HG02840 (cell line): Measurements from ENCODE around the gene IL4I1.
"Not testable (repeated sequence)": the region's sequence is repeated elsewhere in the genome, so short reads cannot be mapped to it uniquely, and the experiment has no call there.

ENCODE experiments used
- ATAC-seq: cut with Tn5 transposase; IDR thresholded peaks from one replicate; pipeline ENCODE4 v1.9.1; 2021; ENCODE audit warnings: mild to moderate bottlenecking, moderate library complexity, moderate number of reproducible peaks; ENCODE audit not compliant: unreplicated experiment, low FRiP score

Gene IL4I1, protein sequence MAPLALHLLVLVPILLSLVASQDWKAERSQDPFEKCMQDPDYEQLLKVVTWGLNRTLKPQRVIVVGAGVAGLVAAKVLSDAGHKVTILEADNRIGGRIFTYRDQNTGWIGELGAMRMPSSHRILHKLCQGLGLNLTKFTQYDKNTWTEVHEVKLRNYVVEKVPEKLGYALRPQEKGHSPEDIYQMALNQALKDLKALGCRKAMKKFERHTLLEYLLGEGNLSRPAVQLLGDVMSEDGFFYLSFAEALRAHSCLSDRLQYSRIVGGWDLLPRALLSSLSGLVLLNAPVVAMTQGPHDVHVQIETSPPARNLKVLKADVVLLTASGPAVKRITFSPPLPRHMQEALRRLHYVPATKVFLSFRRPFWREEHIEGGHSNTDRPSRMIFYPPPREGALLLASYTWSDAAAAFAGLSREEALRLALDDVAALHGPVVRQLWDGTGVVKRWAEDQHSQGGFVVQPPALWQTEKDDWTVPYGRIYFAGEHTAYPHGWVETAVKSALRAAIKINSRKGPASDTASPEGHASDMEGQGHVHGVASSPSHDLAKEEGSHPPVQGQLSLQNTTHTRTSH

GRCh38 chr19:49896863-49897621, at the start of gene IL4I1:
TSS of gene IL4I1 (minus strand) at chr19:49896887. CDS start at chr19:49896160, 727 bp downstream.
- ATAC-seq = no peak

DNA sequence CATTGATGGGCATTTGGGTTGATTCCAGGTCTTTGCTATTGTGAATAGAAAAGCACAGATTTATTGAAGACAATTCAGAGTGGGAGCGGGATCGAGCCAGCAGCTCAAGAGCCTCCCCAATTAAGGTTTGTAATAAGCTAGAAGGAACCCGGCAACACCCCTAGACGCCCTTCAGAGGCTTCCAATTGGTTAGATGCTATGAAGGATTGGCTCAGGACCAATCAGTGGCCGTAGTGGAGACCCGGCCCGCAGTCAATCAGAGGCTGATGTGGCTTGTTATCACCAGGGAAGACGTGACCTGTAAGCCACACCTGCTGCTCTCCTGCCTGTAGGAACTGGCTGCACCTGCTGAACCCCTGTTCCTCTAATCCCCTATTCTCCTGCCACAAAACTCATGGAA, 49.7 kb upstream of the IL4I1 start:
- no peak for ATAC-seq

- ATAC-seq = not testable (repeated sequence)
These were observed 47.9 kb upstream of the IL4I1 start for GRCh38 chr19:49944567-49944966.

DNA sequence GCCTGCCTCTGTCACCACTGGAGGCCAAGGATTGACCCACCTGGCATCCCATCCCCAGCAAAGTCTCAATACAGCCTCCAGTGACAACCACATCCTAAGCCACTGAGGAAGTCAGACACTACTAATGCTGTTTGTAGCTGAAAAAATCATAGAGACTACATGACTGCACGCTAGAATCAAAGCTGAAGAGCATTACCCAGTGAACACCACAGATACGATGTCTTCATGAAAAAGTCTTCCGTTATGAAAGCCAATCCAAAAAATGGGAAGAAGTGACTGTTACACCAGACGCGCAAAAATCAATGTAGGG, 43.8 kb upstream of the IL4I1 start:
- ATAC-seq = no peak

DNA sequence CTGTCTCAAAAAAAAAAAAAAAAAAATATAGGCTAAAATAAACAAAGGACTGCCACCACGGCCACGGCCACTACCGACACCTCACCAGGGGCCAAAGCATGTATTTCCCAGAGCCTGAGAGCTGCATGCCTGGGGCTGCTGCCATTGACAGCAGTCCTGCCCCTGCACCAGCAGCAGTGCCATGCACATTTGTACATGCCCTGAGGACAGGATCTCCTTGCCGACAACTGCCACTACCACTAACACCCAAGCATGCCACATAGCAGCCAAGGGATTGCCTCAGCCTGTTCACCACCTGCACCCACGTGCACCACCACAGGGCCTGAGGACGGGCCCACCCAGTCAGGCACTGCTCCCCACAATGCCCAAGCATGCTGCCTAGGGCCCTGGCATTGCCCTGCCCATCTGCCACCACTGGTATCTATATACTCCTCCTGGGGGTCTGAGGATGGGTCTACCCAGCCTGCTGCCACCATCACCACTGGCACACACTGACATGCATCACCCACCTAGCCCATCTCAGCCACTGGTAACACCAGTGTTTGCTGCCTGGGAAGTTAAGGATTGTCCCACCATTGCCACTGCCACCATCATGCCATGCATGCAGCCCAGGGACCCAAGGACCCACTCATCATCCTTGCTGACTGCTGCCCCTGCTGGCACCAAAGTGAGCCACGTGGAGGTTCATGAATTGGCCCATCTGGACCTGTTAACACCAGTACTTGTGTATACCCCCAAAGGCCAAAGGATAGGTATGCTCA, 43.2 kb upstream of the IL4I1 start:
- no peak for ATAC-seq

GRCh38 chr19:49938662-49939061, 42.0 kb upstream of the IL4I1 start:
- ATAC-seq = no peak

DNA sequence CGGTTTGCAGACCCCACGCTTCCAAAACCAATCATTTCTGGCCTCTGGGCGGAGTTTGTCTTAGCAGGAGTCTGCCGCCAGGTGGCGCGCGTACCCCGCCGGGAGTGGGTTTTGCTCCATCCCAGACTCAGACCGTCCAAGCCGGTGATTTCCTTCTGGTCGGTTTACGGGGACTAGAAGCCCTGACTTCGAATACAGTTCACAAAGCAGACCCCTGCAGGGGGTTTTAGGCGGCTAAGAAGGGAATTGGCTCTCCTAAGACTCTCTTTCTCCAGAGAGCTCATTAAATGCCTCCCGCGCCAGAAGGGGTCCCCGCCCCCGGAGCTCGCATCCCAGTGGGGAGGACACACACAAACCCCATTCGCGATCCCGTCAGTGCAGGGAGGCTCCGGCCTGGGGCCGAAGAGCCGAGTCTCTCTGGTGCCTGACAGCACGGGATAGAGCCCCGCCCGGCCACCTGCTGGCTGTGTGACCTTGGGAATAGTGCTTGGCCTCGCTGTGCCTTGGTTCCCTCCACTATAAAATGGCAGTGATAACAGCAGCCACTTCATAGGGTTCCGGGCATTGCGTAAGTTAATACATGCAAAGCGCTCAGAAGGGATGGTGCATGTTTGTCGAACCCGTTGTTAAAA, 41.2 kb upstream of the IL4I1 start:
- no peak for ATAC-seq

DNA sequence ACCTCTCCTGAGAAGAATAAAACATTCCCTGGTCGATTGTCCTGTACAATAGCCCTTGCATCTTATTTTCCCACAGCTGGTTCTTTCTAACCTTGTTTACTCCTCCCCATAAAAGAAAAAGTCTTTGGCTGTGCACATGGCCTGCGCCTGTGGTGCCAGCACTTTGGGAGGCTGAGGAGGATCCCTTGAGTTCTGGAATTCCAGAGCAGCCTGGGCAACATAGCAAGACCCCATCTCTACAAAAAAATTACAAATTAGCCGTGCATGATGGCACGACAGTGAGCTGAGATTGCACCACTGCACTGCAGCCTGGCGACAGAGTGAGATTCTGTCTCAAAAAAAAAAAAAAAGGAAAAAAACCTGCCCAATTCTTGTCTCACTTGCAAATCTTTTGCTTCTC, 39.9 kb upstream of the IL4I1 start:
- ATAC-seq = no peak

- ATAC-seq = no peak
These were observed 37.0 kb upstream of the IL4I1 start for GRCh38 chr19:49933643-49934042.

- ATAC-seq = no peak
These were observed 36.0 kb upstream of the IL4I1 start for GRCh38 chr19:49932731-49933131.

- no peak for ATAC-seq
These were observed 35.4 kb upstream of the IL4I1 start for GRCh38 chr19:49932041-49932451.

DNA sequence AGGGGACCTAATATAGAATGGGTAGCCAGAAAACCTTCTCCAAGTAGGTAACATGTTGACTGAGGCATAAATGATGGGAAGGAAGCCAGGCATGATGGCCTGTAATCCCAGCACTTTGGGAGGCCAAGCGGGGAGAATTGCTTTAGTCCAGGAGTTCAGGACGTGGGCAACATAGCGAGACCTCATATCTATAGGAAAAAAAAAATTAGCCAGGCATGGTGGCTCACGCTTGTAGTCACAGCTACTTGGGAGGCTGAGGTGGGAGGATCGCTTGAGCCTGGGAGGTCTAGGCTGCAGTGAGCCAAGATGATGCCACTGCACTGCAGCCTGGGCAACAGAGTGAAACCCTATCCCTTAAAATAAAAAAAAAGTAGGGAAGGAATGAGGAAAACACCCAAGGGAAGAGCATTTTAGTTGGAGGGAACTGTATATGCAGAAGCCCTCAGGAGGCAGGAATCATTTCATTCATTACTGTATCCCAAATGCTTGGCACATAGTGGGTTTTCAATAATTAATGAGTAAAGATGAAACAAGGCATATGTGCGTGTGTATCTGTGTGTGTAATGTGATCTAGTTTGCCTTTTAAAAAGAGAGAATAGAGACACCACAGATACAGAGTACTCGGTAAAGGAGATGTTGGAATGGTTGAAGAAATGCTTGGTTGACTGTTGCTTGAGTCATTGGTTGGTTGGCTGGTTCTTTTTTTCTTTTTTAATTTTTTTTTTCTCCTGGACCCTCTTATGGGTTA, 34.8 kb upstream of the IL4I1 start:
- no peak for ATAC-seq

DNA sequence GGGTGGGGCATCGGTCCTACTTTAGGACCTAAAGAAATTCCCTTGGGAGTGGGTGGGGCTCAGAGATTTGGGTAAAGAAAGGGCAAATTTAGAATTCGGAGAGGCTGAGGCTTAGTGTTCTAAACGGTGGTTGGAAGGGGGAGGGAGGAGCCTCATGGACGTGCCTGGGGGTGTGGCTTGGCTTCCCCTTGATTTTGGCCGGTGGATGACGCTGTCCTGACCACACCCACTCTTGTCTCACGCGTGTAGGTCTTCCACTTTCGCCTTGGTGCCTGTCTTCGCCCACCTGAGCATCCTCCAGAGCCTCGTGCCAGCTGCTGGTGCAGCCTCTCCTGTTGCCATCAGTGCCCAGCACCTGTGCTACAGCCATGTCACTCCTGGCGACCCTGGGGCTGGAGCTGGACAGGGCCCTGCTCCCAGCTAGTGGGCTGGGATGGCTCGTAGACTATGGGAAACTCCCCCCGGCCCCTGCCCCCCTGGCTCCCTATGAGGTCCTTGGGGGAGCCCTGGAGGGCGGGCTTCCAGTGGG, 33.9 kb upstream of the IL4I1 start:
- no peak for ATAC-seq

GRCh38 chr19:49929611-49930482, 33.2 kb upstream of the IL4I1 start:
- peak; percentile 61 for ATAC-seq

DNA sequence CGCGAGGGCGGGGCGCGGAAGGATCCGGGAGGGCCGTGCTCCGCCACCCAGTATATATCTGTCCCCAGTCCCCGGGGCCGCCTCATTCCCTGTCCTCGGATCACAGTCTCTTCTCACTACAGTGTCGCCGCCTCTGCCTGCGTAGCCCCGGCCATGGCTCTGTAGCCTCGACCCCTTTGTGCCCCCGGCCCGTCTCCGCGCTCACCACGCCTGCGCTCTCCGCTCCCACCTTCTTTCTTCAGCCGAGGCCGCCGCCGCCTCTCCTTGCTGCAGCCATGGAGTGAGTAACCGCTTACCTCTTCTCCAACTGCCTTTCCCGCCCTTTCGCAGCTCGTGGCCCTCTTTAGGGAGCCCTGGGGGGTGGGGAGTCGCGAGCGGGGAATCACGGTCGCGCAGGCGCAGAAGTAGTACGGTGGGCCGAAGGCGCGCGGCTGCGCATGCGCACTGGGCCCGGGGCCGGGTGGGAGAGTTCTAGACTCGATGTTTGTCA, 32.5 kb upstream of the IL4I1 start, which contains the start of the genes ATF5 and NUP62:
TSS of gene ATF5 (plus strand) at position 85 of the 490 bp plus-strand sequence. CDS start 1,646 bp downstream, outside the sequence.
TSS of gene NUP62 (minus strand) at position 384 of the 490 bp plus-strand sequence. CDS start 19,697 bp downstream, outside the sequence.
- peak; percentile 53 for ATAC-seq

DNA sequence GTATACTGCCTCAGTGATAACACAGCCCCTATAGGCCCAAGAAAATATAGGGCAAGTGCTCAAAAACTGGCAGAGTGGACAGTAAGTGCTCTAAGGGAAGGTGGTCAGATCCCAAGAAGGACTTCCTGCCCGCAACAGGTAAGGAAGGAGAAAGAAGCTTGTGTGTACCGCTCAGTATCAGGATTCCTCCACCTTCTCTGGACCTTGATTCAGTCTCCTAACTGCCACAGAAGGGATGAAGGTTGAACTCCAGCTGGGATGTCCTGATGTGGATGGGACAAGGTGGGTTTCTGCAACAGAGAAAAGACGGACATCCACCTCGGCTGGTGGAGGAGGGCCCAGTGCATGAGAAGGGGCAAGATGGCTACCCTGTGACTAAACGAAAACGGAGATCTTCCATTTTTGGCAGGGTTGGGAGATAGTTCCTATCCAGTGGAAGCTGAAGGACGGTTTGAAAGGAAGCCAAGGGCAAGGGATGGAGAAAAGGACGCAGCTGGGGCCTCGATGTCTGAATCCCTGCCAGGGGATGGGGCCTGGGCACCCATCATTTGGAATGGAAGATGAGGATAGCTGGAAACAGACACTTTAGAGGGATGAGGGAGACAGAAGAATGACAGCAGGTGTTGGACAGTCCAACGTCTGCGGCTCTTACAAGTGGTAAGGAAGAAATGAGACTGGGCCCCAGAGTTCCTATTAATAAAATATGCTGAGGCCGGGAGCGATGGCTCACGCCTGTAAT, 31.0 kb upstream of the IL4I1 start:
- ATAC-seq = no peak

GRCh38 chr19:49926515-49926914, 29.8 kb upstream of the IL4I1 start:
- ATAC-seq = no peak
